B cell (primary cell): ENCODE results near the gene CNKSR3.

Source experiments
- EZH2 ChIP-seq: IDR thresholded peaks from 2 replicates; pipeline ENCODE4 v1.6.1; 2012; ENCODE audit warnings: borderline replicate concordance, low read depth, mild to moderate bottlenecking, moderate library complexity, low read length; ENCODE audit not compliant: insufficient read depth, poor library complexity, severe bottlenecking
- TF ChIP-seq, protein P1 (sequence below): fragments of 200-600 bp; IDR thresholded peaks from one replicate; pipeline ENCODE4 v1.8.0; 2022; ENCODE audit warnings: antibody characterized with exemption, mild to moderate bottlenecking

GRCh38 chr6:154390034-154390433, 120.5 kb downstream of the CNKSR3 start:
- TF ChIP-seq, protein P1, sequence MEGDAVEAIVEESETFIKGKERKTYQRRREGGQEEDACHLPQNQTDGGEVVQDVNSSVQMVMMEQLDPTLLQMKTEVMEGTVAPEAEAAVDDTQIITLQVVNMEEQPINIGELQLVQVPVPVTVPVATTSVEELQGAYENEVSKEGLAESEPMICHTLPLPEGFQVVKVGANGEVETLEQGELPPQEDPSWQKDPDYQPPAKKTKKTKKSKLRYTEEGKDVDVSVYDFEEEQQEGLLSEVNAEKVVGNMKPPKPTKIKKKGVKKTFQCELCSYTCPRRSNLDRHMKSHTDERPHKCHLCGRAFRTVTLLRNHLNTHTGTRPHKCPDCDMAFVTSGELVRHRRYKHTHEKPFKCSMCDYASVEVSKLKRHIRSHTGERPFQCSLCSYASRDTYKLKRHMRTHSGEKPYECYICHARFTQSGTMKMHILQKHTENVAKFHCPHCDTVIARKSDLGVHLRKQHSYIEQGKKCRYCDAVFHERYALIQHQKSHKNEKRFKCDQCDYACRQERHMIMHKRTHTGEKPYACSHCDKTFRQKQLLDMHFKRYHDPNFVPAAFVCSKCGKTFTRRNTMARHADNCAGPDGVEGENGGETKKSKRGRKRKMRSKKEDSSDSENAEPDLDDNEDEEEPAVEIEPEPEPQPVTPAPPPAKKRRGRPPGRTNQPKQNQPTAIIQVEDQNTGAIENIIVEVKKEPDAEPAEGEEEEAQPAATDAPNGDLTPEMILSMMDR, result no peak
- TF ChIP-seq EZH2, result no peak
